Naive thymus-derived CD8-positive, alpha-beta T cell (primary cell): ENCODE measurements around the gene SLC30A5. TPM values are rescaled to one million over a fixed set of nuclear protein-coding genes. Genes with fewer than 3 reads are reported as not detected.
"Not testable (repeated sequence)": the region's sequence is repeated elsewhere in the genome, so short reads cannot be mapped to it uniquely, and the experiment has no call there.

Experiments
- ATAC-seq, 2 donors: fragments of 150-1000 bp; cut with Tn5 transposase in 1 of 2; sonication (Bioruptor Pico), chemical (Tn5 transposase) in 1 of 2; 1 replicate in 1 of 2; 2 replicates in 1 of 2; pipeline ENCODE4 v1.10.0; 2021; ENCODE audit warnings: mild to moderate bottlenecking in 2 of 2, moderate library complexity in 2 of 2
- POLR2A ChIA-PET: fragments of 350-600 bp; sonication (Branson Sonifier 250); formaldehyde crosslinking; loops from one replicate; lab custom pipeline; 2021; ENCODE audit warnings: antibody characterized with exemption; lab: Charles Lee
- DNase-seq, 10 donors: peaks; one replicate each; pipeline versions ENCODE4 v3.0.0 to v3.0.0-alpha.2; 2020 to 2022
- H3K27ac Mint-ChIP-seq, 10 donors: one replicate each; pipeline ENCODE4 v1.8.0; 2020 to 2022; ENCODE audit warnings: mild to moderate bottlenecking in 10 of 10, mixed read lengths in 10 of 10, moderate library complexity in 4 of 10, inconsistent platforms in 1 of 10
- H3K27me3 Mint-ChIP-seq, 5 donors: one replicate each; pipeline ENCODE4 v1.8.0; 2021 to 2022; ENCODE audit warnings: mixed read lengths in 5 of 5
- H3K36me3 Mint-ChIP-seq, 3 donors: one replicate each; pipeline ENCODE4 v1.8.0; 2020 to 2022; ENCODE audit warnings: mixed read lengths in 3 of 3, mild to moderate bottlenecking in 2 of 3, inconsistent platforms in 1 of 3
- H3K4me1 Mint-ChIP-seq, 4 donors: one replicate each; pipeline ENCODE4 v1.8.0; 2021 to 2022; ENCODE audit warnings: mixed read lengths in 4 of 4
- H3K4me3 Mint-ChIP-seq, 10 donors: one replicate each; pipeline ENCODE4 v1.8.0; 2020 to 2022; ENCODE audit warnings: mild to moderate bottlenecking in 10 of 10, mixed read lengths in 10 of 10, moderate library complexity in 6 of 10, inconsistent platforms in 1 of 10
- H3K9me3 Mint-ChIP-seq, 9 donors: one replicate each; pipeline ENCODE4 v1.8.0; 2020 to 2022; ENCODE audit warnings: mixed read lengths in 9 of 9, mild to moderate bottlenecking in 3 of 9, inconsistent platforms in 1 of 9, moderate library complexity in 1 of 9
- polyA plus RNA-seq, 3 donors: library from polyadenylated mRNA; unstranded; fragments of 300-500 nt; fragmentation: Illumina TruSeq; gene quantifications; one replicate each; pipeline ENCODE4 v1.2.3, GENCODE V29; 2021
- total RNA-seq, 8 experiments: library from RNA in 2 of 8; stranded (reverse) in 2 of 8; gene quantifications; one replicate each; pipeline ENCODE4 v1.2.3 and lab custom pipeline; 2021 to 2026

Gene SLC30A5
- total and polyA plus RNA-seq, 5 experiments from 2014 or later, result 23.3 to 48.1 (median 28.0) TPM

DNA sequence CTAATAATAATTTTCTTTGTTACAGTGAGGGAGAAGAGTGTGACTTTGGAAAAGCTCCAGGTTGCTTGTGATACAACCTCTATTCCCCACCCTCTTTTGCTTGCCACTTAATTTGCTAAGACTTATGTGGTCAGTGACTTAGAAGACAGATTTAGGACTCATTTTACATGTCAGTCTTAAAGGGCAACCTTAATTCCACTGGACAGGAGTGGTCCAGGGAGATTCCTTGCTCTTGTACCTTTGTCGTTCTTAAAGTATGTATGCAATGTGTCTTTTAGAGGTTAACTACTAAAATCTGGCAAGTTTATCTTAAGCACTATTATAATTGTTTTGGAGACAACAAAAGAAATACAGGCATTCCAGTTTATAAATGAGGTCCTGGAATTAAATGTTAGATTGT lies 20.0 kb downstream of the SLC30A5 start:
- Mint-ChIP-seq H3K36me3 (peaks cover 0 to 82% (median 10%) of the 10 kb centered on the region in 3 donors), H3K27ac (no peak overlapping the region), H3K4me1 (peaks cover 0 to 3% (median 0%) of the 10 kb centered on the region in 4 donors), H3K9me3 (no peaks in the 10 kb centered on the region), H3K4me3 (no peak overlapping the region), H3K27me3 (no peaks in the 10 kb centered on the region)
- POLR2A ChIA-PET, result no interaction called here
- no peak for ATAC-seq
- no peak for DNase-seq

DNA sequence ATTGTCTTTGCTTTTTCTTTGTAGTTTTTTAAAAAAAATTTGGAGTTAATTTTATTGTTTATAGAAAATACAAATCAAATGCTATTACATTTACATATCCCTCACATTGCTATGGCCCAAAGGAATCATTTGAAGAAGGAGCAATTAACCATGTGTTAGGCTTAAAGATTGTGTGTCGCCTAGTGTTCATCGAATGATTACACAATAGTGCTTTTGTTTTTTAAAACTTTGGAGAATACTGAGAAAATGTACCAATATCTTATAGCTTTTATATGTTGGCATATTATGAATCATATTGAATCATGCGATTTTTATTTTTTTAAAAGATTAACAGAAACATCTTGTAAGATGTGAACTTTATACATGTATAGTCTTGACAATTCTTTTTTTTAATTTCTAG lies 21.7 kb downstream of the SLC30A5 start:
- POLR2A ChIA-PET, result no interaction called here
- Mint-ChIP-seq H3K4me3 (no peak overlapping the region), H3K27me3 (no peaks in the 10 kb centered on the region), H3K4me1 (peaks cover 0 to 2% (median 0%) of the 10 kb centered on the region in 4 donors), H3K9me3 (no peaks in the 10 kb centered on the region), H3K27ac (no peak overlapping the region), H3K36me3 (peaks cover 0 to 77% (median 9%) of the 10 kb centered on the region in 3 donors)
- ATAC-seq (no peak), DNase-seq (no peak)

DNA sequence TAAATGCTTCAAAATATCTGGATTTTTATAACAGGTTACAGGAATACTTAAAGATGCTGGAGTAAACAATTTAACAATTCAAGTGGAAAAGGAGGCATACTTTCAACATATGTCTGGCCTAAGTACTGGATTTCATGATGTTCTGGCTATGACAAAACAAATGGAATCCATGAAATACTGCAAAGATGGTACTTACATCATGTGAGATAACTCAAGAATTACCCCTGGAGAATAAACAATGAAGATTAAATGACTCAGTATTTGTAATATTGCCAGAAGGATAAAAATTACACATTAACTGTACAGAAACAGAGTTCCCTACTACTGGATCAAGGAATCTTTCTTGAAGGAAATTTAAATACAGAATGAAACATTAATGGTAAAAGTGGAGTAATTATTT lies 35.6 kb downstream of the SLC30A5 start:
- POLR2A ChIA-PET, result no interaction called here
- DNase-seq, result no peak
- Mint-ChIP-seq H3K4me3 (no peak overlapping the region), H3K9me3 (no peaks in the 10 kb centered on the region), H3K27me3 (no peaks in the 10 kb centered on the region), H3K27ac (no peak overlapping the region), H3K4me1 (no peaks in the 10 kb centered on the region), H3K36me3 (peaks cover 6 to 55% (median 28%) of the 10 kb centered on the region in 3 donors)
- ATAC-seq, result no peak

DNA sequence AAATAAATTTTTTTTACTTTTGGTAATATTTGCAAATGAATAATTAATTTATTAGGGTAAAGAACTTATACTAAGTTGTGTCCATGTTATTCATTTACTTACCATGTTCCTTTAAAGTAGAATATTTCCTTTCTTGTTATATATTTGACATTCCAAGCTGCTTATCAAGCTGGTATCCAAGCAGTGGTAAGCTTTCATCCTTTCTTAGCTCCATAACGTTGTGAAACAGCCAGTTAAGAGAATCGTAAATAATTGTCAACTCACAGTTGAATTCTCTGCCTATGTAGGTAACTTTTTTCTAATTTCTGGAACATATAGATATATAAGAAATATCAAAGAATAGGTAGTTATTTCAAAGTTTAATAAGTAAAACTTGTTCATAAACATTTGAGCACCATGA lies 36.4 kb downstream of the SLC30A5 start:
- Mint-ChIP-seq H3K4me3 (no peak overlapping the region), H3K4me1 (no peaks in the 10 kb centered on the region), H3K27ac (no peak overlapping the region), H3K27me3 (no peaks in the 10 kb centered on the region), H3K36me3 (peaks cover 6 to 47% (median 24%) of the 10 kb centered on the region in 3 donors), H3K9me3 (no peaks in the 10 kb centered on the region)
- DNase-seq, result no peak
- no peak for ATAC-seq
- POLR2A ChIA-PET, result no interaction called here

DNA sequence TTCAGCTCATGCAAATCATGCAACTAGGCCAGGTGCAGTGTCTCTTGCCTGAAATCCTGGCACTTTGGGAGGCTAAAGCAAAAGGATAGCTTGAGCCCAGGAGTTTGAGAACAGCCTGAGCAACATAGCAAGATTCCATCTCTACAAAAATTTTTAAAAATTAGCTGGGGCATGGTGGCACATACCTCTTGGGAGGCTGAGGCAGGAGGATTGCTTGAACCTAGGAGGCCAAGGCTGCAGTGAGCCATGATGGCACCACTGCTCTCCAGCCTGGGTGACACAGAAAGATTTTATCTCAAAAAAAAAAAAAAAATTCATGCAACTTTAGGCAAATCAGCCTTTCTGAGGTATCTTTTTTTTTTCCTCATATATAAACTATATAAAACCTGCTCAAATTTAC lies 37.5 kb downstream of the SLC30A5 start:
- no peaks in the 10 kb centered on the region for H3K9me3 Mint-ChIP-seq
- H3K27me3 Mint-ChIP-seq, result no peaks in the 10 kb centered on the region
- H3K27ac Mint-ChIP-seq, result no peak overlapping the region
- no peaks in the 10 kb centered on the region for H3K4me1 Mint-ChIP-seq
- H3K36me3 Mint-ChIP-seq, result peaks cover 6 to 39% (median 24%) of the 10 kb centered on the region in 3 donors
- POLR2A ChIA-PET, result no interaction called here
- no peak for DNase-seq
- H3K4me3 Mint-ChIP-seq, result no peak overlapping the region
- ATAC-seq, result no peak

DNA sequence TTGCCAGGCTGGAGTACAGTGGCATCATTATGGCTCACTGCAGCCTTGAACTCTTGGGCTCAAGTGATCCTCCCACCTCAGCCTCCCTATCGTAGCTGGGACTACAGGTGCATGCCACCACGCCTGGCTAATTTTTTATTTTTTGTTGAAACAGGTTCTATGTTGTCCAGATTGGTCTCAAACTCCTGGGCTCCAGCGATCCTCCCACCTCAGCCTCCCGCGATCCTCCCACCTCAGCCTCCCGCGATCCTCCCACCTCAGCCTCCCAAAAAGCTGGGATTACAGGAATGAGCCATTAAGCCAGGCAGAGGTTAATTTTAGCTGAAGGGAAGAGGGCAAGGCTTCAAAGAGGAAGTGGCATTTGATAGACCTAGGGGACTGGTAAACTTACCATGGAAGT lies 40.3 kb downstream of the SLC30A5 start:
- ATAC-seq, result no peak
- peaks cover 0 to 2% (median 0%) of the 10 kb centered on the region in 4 donors for H3K4me1 Mint-ChIP-seq
- H3K9me3 Mint-ChIP-seq, result no peaks in the 10 kb centered on the region
- peaks cover 6 to 14% (median 14%) of the 10 kb centered on the region in 3 donors for H3K36me3 Mint-ChIP-seq
- DNase-seq, result no peak
- POLR2A ChIA-PET, result no interaction called here
- no peaks in the 10 kb centered on the region for H3K27me3 Mint-ChIP-seq
- H3K27ac Mint-ChIP-seq, result no peak overlapping the region
- no peak overlapping the region for H3K4me3 Mint-ChIP-seq

DNA sequence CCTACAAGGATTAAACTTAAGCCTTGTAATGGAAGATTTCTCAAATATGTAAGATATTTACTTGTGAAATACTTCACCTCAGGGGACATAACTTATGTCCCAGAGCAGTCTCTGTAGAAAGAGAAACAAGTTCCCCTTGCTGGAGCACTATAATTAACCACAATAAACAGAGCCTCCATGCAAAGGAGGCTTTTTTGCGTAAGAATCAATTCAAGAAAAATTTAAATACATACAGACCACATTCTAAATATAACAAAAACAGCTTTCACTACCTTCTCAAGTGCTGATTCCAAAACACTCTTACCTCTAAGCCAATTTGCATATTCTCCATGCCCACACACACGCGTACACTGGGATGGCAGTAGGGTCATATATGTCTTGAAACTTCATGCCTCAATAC lies 42.5 kb downstream of the SLC30A5 start:
- peak overlapping the region in 1 of 10 donors; percentile 10 for H3K27ac Mint-ChIP-seq

DNA sequence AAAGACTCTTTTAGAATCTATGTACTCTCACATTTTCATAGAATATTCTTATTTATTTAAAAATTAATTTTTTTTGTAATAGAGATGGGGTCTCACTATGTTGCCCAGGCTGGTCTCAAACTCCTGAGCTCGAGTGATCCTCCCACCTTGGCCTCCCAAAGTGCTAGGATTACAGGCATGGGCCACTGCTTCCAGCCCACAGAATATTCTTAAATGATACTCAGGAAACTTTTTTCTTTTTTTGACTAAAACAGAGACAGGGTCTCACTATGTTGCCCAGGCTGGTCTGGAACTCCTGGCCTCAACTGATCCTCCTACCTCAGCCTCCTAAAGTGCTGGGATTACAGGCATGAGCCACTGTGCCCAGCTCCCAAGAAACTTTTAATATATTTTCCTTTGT lies 43.4 kb downstream of the SLC30A5 start:
- H3K27me3 Mint-ChIP-seq, ATAC-seq, DNase-seq, H3K27ac Mint-ChIP-seq, H3K36me3 Mint-ChIP-seq, H3K4me3 Mint-ChIP-seq, H3K4me1 Mint-ChIP-seq, POLR2A ChIA-PET: not testable (repeated sequence)
- peaks cover 0 to 19% (median 2%) of the 10 kb centered on the region in 9 donors for H3K9me3 Mint-ChIP-seq

More for the DNA sequence above, 42.5 kb downstream of the SLC30A5 start:
- peaks cover 0 to 14% (median 2%) of the 10 kb centered on the region in 9 donors for H3K9me3 Mint-ChIP-seq
- peaks cover 4 to 9% (median 6%) of the 10 kb centered on the region in 3 donors for H3K36me3 Mint-ChIP-seq
- H3K4me3 Mint-ChIP-seq, result no peak overlapping the region
- no peak for DNase-seq
- H3K4me1 Mint-ChIP-seq, result peaks cover 0 to 2% (median 0%) of the 10 kb centered on the region in 4 donors
- no peaks in the 10 kb centered on the region for H3K27me3 Mint-ChIP-seq
- POLR2A ChIA-PET, result no interaction called here
- no peak for ATAC-seq

DNA sequence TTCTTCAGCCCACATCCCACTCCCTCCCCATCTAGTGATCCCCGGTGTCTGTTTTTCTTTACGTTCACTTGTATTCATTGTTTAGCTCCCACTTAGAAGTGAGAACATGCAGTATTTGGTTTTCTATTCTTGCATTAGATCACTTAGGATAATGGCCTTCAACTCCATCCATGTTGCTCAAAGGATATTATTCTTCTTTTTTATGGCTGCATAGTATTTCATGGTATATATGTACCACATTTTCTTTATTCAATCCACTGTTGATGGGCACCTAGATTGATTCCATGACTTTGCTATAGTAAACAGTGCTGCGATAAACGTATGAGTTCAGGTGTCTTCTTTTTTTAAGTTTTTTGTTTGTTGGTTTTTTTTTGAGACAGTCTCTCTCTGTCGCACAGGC lies 44.0 kb downstream of the SLC30A5 start:
- H3K36me3 Mint-ChIP-seq, result peaks cover 2 to 10% (median 6%) of the 10 kb centered on the region in 3 donors
- H3K27me3 Mint-ChIP-seq, result no peaks in the 10 kb centered on the region
- peaks cover 0 to 2% (median 0%) of the 10 kb centered on the region in 4 donors for H3K4me1 Mint-ChIP-seq
- POLR2A ChIA-PET, result interaction anchor here (0.7 kb wide), 1 partner anchor 351 kb away, joined by 3 read pairs; no protein-coding TSS in a partner anchor
- peaks cover 0 to 21% (median 2%) of the 10 kb centered on the region in 9 donors for H3K9me3 Mint-ChIP-seq
- no peak for ATAC-seq
- no peak for DNase-seq
- H3K27ac Mint-ChIP-seq, result no peak overlapping the region
- no peak overlapping the region for H3K4me3 Mint-ChIP-seq

DNA sequence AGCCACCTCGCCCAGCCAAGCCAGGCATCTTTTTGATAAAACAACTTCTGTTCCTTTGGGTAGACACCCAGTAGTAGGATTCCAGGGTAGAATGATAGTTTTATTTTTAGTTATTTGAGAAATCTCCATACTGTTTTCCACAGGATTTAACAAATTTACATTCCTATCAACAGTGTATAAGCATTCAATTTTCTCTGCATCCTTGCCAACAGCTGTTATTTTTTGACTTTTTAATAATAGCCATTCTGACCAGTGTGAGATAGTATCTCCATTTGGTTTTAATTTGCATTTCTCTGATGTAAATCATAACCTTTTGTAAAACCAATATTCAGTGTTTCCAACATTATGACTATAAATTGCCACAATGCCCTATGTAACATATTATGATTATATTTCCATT lies 45.0 kb downstream of the SLC30A5 start:
- ATAC-seq (no peak), DNase-seq (no peak)
- peaks cover 0 to 6% (median 1%) of the 10 kb centered on the region in 3 donors for H3K36me3 Mint-ChIP-seq
- H3K27me3 Mint-ChIP-seq, result no peaks in the 10 kb centered on the region
- H3K9me3 Mint-ChIP-seq, result peaks cover 0 to 21% (median 2%) of the 10 kb centered on the region in 9 donors
- POLR2A ChIA-PET, result no interaction called here
- no peak overlapping the region for H3K27ac Mint-ChIP-seq
- H3K4me3 Mint-ChIP-seq, result no peak overlapping the region
- H3K4me1 Mint-ChIP-seq, result peaks cover 0 to 2% (median 0%) of the 10 kb centered on the region in 4 donors

DNA sequence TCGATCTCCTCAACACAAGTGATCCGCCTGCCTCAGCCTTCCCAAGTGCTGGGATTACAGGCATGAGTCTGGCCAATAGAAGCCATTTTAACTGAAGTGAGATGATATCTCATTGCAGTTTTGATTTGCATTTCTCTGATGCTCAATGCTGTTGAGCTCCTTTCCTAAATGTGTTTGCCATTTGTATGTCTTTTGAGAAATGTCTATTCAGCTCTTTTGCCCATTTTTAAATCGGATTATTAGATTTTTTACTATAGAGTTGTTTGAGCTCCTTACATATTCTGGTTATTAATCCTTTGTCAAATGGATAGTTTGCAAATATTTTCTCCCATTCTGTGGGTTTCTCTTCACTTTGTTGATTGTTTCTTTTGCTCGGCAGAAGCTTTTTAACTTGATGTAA lies 46.4 kb downstream of the SLC30A5 start:
- H3K36me3 Mint-ChIP-seq, H3K4me3 Mint-ChIP-seq, POLR2A ChIA-PET, DNase-seq, H3K27me3 Mint-ChIP-seq, ATAC-seq, H3K27ac Mint-ChIP-seq, H3K4me1 Mint-ChIP-seq: not testable (repeated sequence)
- H3K9me3 Mint-ChIP-seq, result peaks cover 0 to 21% (median 3%) of the 10 kb centered on the region in 9 donors

DNA sequence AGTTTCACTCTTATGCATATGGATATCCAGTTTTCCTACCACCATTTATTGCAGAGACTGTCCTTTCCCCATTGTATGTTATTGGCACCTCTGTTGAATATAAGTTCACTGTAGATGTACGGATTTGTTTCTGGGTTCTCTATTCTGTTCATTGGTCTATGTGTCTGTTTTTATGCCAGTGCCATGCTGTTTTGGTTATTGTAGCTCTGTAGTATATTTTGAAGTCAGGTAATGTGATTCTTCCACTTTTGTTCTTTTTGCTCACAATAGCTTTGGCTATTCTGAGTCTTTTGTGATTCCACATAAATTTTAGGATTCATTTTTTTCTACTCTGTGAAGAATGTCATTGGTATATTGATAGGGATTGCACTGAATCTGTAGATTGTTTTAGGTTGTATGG lies 47.0 kb downstream of the SLC30A5 start:
- peaks cover 0 to 2% (median under 1%) of the 10 kb centered on the region in 4 donors for H3K4me1 Mint-ChIP-seq
- H3K36me3 Mint-ChIP-seq, result peaks cover 0 to 5% (median 0%) of the 10 kb centered on the region in 3 donors
- H3K27ac Mint-ChIP-seq, result no peak overlapping the region

DNA sequence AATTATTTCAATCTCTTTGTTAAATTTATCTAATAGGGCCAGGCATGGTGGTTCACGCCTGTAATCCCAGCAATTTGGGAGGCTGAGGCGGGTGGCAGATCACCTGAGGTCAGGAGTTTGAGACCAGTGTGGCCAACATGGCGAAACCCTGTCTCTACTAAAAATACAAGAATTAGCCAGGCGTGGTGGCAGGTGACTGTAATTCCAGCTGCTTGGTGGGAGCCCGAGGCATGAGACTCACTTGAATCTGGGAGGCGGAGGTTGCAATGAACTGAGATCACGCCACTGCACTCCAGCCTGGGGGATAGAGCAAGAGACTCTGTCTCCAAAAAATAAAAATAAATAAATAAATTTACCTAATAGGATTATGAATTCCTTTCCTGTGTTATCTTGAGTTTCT lies 54.8 kb downstream of the SLC30A5 start:
- H3K27ac Mint-ChIP-seq, H3K4me1 Mint-ChIP-seq, ATAC-seq, DNase-seq, H3K36me3 Mint-ChIP-seq, H3K9me3 Mint-ChIP-seq, H3K4me3 Mint-ChIP-seq, POLR2A ChIA-PET, H3K27me3 Mint-ChIP-seq: not testable (repeated sequence)

More for the DNA sequence above, 47.0 kb downstream of the SLC30A5 start:
- no peak for DNase-seq
- Mint-ChIP-seq H3K9me3 (peaks cover 0 to 21% (median 3%) of the 10 kb centered on the region in 9 donors), H3K27me3 (no peaks in the 10 kb centered on the region), H3K4me3 (no peak overlapping the region)
- POLR2A ChIA-PET, result interaction anchor here (0.5 kb wide), 1 partner anchor 267 kb away, joined by 4 read pairs; no protein-coding TSS in a partner anchor
- no peak for ATAC-seq
